HepG2 (cell line): ENCODE data around the gene MTG1. TPM values are rescaled to one million over a fixed set of nuclear protein-coding genes. Genes with fewer than 3 reads are reported as not detected.

Experiments used
- GMEB1 ChIP-seq: sonication (generic); formaldehyde crosslinking; IDR thresholded peaks from 2 replicates; pipeline ENCODE4 v1.5.1; 2020; ENCODE audit warnings: missing genetic modification reagents, mild to moderate bottlenecking, borderline replicate concordance
- GMEB2 ChIP-seq: IDR thresholded peaks from 2 replicates; pipeline ENCODE4 v1.6.1; 2016; ENCODE audit warnings: missing biosample characterization, missing genetic modification reagents, low read depth
- HDAC6 ChIP-seq: fragments of 200-600 bp; sonication (generic); IDR thresholded peaks from 2 replicates; pipeline ENCODE4 v1.7.0; 2017; ENCODE audit warnings: mild to moderate bottlenecking, antibody characterized with exemption, low read length, low read depth
- HMG20B ChIP-seq: conservative IDR thresholded peaks from 2 replicates; pipeline ENCODE4 v1.6.1; 2016; ENCODE audit warnings: missing genetic modification reagents, missing compliant biosample characterization
- HNRNPK ChIP-seq: fragments of 200-400 bp; formaldehyde crosslinking; IDR thresholded peaks from 2 replicates; pipeline ENCODE4 v1.6.1; 2018; ENCODE audit warnings: low read length, low read depth, moderate library complexity, mild to moderate bottlenecking; ENCODE audit not compliant: poor library complexity, severe bottlenecking
- JDP2 ChIP-seq: sonication (generic); formaldehyde crosslinking; IDR thresholded peaks from 2 replicates; pipeline ENCODE4 v1.8.1; 2022; ENCODE audit warnings: missing genetic modification reagents, borderline replicate concordance
- MAZ ChIP-seq, 2 experiments: sonication (generic) in 1 of 2; formaldehyde crosslinking in 1 of 2; IDR thresholded peaks; 2 replicates each; pipeline versions ENCODE4 v1.5.0 to v1.6.1; 2012 to 2020; ENCODE audit warnings: low read depth in 2 of 2, mild to moderate bottlenecking in 2 of 2, borderline replicate concordance in 1 of 2, improper control_type of control experiment in 1 of 2, low read length in 1 of 2, missing genetic modification reagents in 1 of 2, moderate library complexity in 1 of 2
- MXD3 ChIP-seq: IDR thresholded peaks from 2 replicates; pipeline ENCODE4 v1.6.1; 2016; ENCODE audit warnings: mild to moderate bottlenecking, missing biosample characterization, missing genetic modification reagents
- ONECUT2 ChIP-seq: sonication (generic); formaldehyde crosslinking; IDR thresholded peaks from 2 replicates; pipeline ENCODE4 v1.4.0; 2020; ENCODE audit warnings: missing genetic modification reagents
- ZBTB3 ChIP-seq: sonication (generic); formaldehyde crosslinking; IDR thresholded peaks from 2 replicates; pipeline ENCODE4 v1.4.0; 2020; ENCODE audit warnings: low read depth, mild to moderate bottlenecking, moderate library complexity, missing genetic modification reagents, borderline replicate concordance
- ZFP41 ChIP-seq: sonication (generic); formaldehyde crosslinking; IDR thresholded peaks from 2 replicates; pipeline ENCODE4 v1.4.0; 2020; ENCODE audit warnings: mild to moderate bottlenecking, missing genetic modification reagents, borderline replicate concordance
- ZFYVE20 ChIP-seq: sonication (generic); formaldehyde crosslinking; IDR thresholded peaks from 2 replicates; pipeline ENCODE4 v1.8.0; 2023; ENCODE audit warnings: low read depth, mild to moderate bottlenecking, moderate library complexity, missing genetic modification reagents, borderline replicate concordance
- ZNF552 ChIP-seq: sonication (generic); formaldehyde crosslinking; IDR thresholded peaks from 2 replicates; pipeline ENCODE4 v1.9.0; 2022; ENCODE audit warnings: missing genetic modification reagents, mild to moderate bottlenecking, borderline replicate concordance
- ZNF609 ChIP-seq: sonication (generic); formaldehyde crosslinking; IDR thresholded peaks from 2 replicates; pipeline ENCODE4 v1.4.0; 2020; ENCODE audit warnings: mild to moderate bottlenecking, missing genetic modification reagents, borderline replicate concordance
- ZNF850 ChIP-seq: sonication (generic); formaldehyde crosslinking; conservative IDR thresholded peaks from 2 replicates; pipeline ENCODE4 v1.9.0; 2021; ENCODE audit warnings: mild to moderate bottlenecking, missing genetic modification reagents
- ZXDC ChIP-seq: sonication (generic); formaldehyde crosslinking; IDR thresholded peaks from 2 replicates; pipeline ENCODE4 v1.5.0; 2020; ENCODE audit warnings: mild to moderate bottlenecking, missing genetic modification reagents
- polyA plus RNA-seq, 8 experiments: library from polyadenylated mRNA; depleted of rRNA in 3 of 8; stranded (reverse) in 7 of 8; unstranded in 1 of 8; fragments of >200 nt; fragmentation: Illumina TruSeq in 4 of 8; extraction: Trizol in 4 of 8; gene quantifications; 2 replicates each; pipeline versions ENCODE4 v1.2.1 to v1.2.3, GENCODE V29; 2011 to 2016; ENCODE audit warnings: low read depth in 4 of 8, missing spikeins in 1 of 8, mixed read lengths in 1 of 8; ENCODE audit not compliant: insufficient read depth in 1 of 8
- total RNA-seq, 5 experiments: library from RNA; depleted of rRNA; stranded (reverse); fragments of >200 nt; fragmentation: Illumina TruSeq; extraction: Trizol; gene quantifications; 2 replicates each; pipeline ENCODE4 v1.2.3, GENCODE V29; 2016; ENCODE audit warnings: low read depth in 1 of 5

The MTG1 gene
- total and polyA plus RNA-seq, 2 of the 13 experiments (the other 11 are each of a cell fraction or from before 2014, with no cell fraction given) = 42.0 to 103 TPM

- TF ChIP-seq ZXDC = peak; percentile 94
- no peak for TF ChIP-seq HDAC6
- TF ChIP-seq GMEB2 = peak; percentile 54
- TF ChIP-seq ONECUT2 = no peak
- TF ChIP-seq ZNF609 (CRISPR knock-in tag) = peak; percentile 74
- peak; percentile 94 for TF ChIP-seq HNRNPK
- peak; percentile 72; the same call in 1 of the 2 replicates for TF ChIP-seq ZFP41 (CRISPR knock-in tag)
- 0 out of 2 replicates have a peak, but pooled peaks have one; percentile 59 for TF ChIP-seq ZNF552
- TF ChIP-seq MAZ (IDR thresholded peaks at IDR 0.05; ENCODE audit: borderline replicate concordance, low read depth, low read length) = peak; percentile 69
- TF ChIP-seq MAZ (CRISPR knock-in tag; IDR thresholded peaks at IDR 0.05; ENCODE audit: low read depth) = peak; percentile 94
- no peak for TF ChIP-seq JDP2 (CRISPR knock-in tag)
- TF ChIP-seq HMG20B = no peak
- peak; percentile 91 for TF ChIP-seq GMEB1
- 0 out of 2 replicates have a peak, but pooled peaks have one; percentile 43 for TF ChIP-seq ZFYVE20
- TF ChIP-seq ZBTB3 (CRISPR knock-in tag) = 0 out of 2 replicates have a peak, but pooled peaks have one; percentile 35
- 0 out of 2 replicates have a peak, but pooled peaks have one; percentile 78 for TF ChIP-seq MXD3 (CRISPR knock-in tag)
- TF ChIP-seq ZNF850 (CRISPR knock-in tag) = peak; percentile 96
These were observed at the start of gene MTG1 (continued) for GRCh38 chr10:133394064-133394663.
